Liver (tissue), 9 donors: Measurements from ENCODE around the gene RNF38. TPM values are rescaled to one million over a fixed set of nuclear protein-coding genes. Genes with fewer than 3 reads are reported as not detected.

Experiments
- DNase-seq: peaks from one replicate; pipeline ENCODE4 v3.0.0-alpha.2; 2017; ENCODE audit warnings: low spot score
- H3K27ac ChIP-seq, 2 donors: one replicate each; pipeline ENCODE4 v1.7.0; 2013; ENCODE audit warnings: inconsistent platforms in 2 of 2, low read length in 2 of 2, control low read depth in 1 of 2, low read depth in 1 of 2, mild to moderate bottlenecking in 1 of 2
- H3K27me3 ChIP-seq, 4 donors: one replicate each; pipeline versions ENCODE4 v1.6.1 to v1.7.0; 2013; ENCODE audit warnings: low read length in 3 of 4, inconsistent platforms in 1 of 4, mild to moderate bottlenecking in 1 of 4, moderate library complexity in 1 of 4; ENCODE audit not compliant: control insufficient read depth in 4 of 4, insufficient read depth in 4 of 4
- H3K36me3 ChIP-seq, 4 donors: one replicate each; pipeline versions ENCODE4 v1.6.1 to v1.7.0; 2013; ENCODE audit warnings: low read length in 3 of 4, mild to moderate bottlenecking in 3 of 4, low read depth in 1 of 4, moderate library complexity in 1 of 4; ENCODE audit not compliant: control insufficient read depth in 4 of 4, insufficient read depth in 3 of 4
- H3K4me1 ChIP-seq, 4 donors: one replicate each; pipeline versions ENCODE4 v1.6.1 to v1.7.0; 2013; ENCODE audit warnings: low read length in 3 of 4, mild to moderate bottlenecking in 3 of 4, moderate library complexity in 1 of 4; ENCODE audit not compliant: control insufficient read depth in 4 of 4, insufficient read depth in 4 of 4
- H3K4me3 ChIP-seq, 3 donors: one replicate each; pipeline versions ENCODE4 v1.6.1 to v1.7.0; 2013; ENCODE audit warnings: low read length in 3 of 3, control low read depth in 1 of 3, low read depth in 1 of 3, mild to moderate bottlenecking in 1 of 3
- H3K9ac ChIP-seq, 2 donors: one replicate each; pipeline ENCODE4 v1.7.0; 2013; ENCODE audit warnings: low read length in 2 of 2, mild to moderate bottlenecking in 2 of 2, moderate library complexity in 2 of 2, control low read depth in 1 of 2, low read depth in 1 of 2
- H3K9me3 ChIP-seq, 4 donors: one replicate each; pipeline versions ENCODE4 v1.6.1 to v1.7.0; 2013; ENCODE audit warnings: low read length in 3 of 4; ENCODE audit not compliant: control insufficient read depth in 4 of 4
- EGR1 ChIP-seq, 2 donors: IDR thresholded peaks; 2 replicates each; pipeline ENCODE4 v1.6.1; 2016 to 2018; ENCODE audit warnings: antibody characterized with exemption in 2 of 2, low read depth in 2 of 2
- FOXA1 ChIP-seq: IDR thresholded peaks from 2 replicates; pipeline ENCODE4 v1.6.1; 2016; ENCODE audit warnings: antibody characterized with exemption
- FOXA2 ChIP-seq: IDR thresholded peaks from 2 replicates; pipeline ENCODE4 v1.6.1; 2016; ENCODE audit warnings: antibody characterized with exemption
- GABPA ChIP-seq, 2 donors: IDR thresholded peaks in 1 of 2; conservative IDR thresholded peaks in 1 of 2; 2 replicates each; pipeline ENCODE4 v1.6.1; 2016; ENCODE audit warnings: antibody characterized with exemption in 2 of 2, mild to moderate bottlenecking in 1 of 2, moderate library complexity in 1 of 2
- HNF4A ChIP-seq, 2 donors: conservative IDR thresholded peaks; 2 replicates each; pipeline ENCODE4 v1.6.1; 2016; ENCODE audit warnings: antibody characterized with exemption in 2 of 2, mild to moderate bottlenecking in 2 of 2
- HNF4G ChIP-seq: IDR thresholded peaks from 2 replicates; pipeline ENCODE4 v1.6.1; 2016; ENCODE audit warnings: antibody characterized with exemption
- JUND ChIP-seq, 2 donors: IDR thresholded peaks; 2 replicates each; pipeline ENCODE4 v1.6.1; 2016; ENCODE audit warnings: antibody characterized with exemption in 2 of 2
- MAX ChIP-seq: IDR thresholded peaks from 2 replicates; pipeline ENCODE4 v1.6.1; 2016; ENCODE audit warnings: antibody characterized with exemption
- NR2F2 ChIP-seq: IDR thresholded peaks from 2 replicates; pipeline ENCODE4 v1.6.1; 2016; ENCODE audit warnings: antibody characterized with exemption
- RAD21 ChIP-seq, 2 donors: IDR thresholded peaks; 2 replicates each; pipeline ENCODE4 v1.6.1; 2016; ENCODE audit warnings: antibody characterized with exemption in 2 of 2, mild to moderate bottlenecking in 2 of 2
- RXRA ChIP-seq, 2 donors: IDR thresholded peaks; 2 replicates each; pipeline ENCODE4 v1.6.1; 2017 to 2018; ENCODE audit warnings: antibody characterized with exemption in 2 of 2, mild to moderate bottlenecking in 1 of 2
- SP1 ChIP-seq: IDR thresholded peaks from 2 replicates; pipeline ENCODE4 v1.6.1; 2018; ENCODE audit warnings: antibody characterized with exemption, mild to moderate bottlenecking
- TAF1 ChIP-seq: conservative IDR thresholded peaks from 2 replicates; pipeline ENCODE4 v1.6.1; 2016; ENCODE audit warnings: antibody characterized with exemption, mild to moderate bottlenecking
- YY1 ChIP-seq: IDR thresholded peaks from 2 replicates; pipeline ENCODE4 v1.6.1; 2016; ENCODE audit warnings: antibody characterized with exemption, mild to moderate bottlenecking
- ZBTB33 ChIP-seq: IDR thresholded peaks from 2 replicates; pipeline ENCODE4 v1.6.1; 2016; ENCODE audit warnings: antibody characterized with exemption
- WGBS: extraction: QIAGEN DNeasy Blood & Tissue Kit; methylation state at CpG from one replicate; pipeline ENCODE4 v1.1.7; 2013; 5-methylcytosine and 5-hydroxymethylcytosine counted together
- polyA plus RNA-seq, 2 donors: library from polyadenylated mRNA; stranded (reverse) in 1 of 2; unstranded in 1 of 2; fragments of 200-250 nt in 1 of 2; fragments of >200 nt in 1 of 2; fragmentation: Nextera tagmentation in 1 of 2; extraction: Ambion mirVana in 1 of 2; gene quantifications; one replicate each; pipeline versions ENCODE4 v1.2.1 to v1.2.3, GENCODE V29; 2013 to 2015
- total RNA-seq, 2 donors: library from RNA; depleted of rRNA; stranded (reverse); fragments of >200 nt; gene quantifications; one replicate each; pipeline ENCODE4 v1.2.3, GENCODE V29; 2014
- TF ChIP-seq, protein P1 (sequence below): IDR thresholded peaks from 2 replicates; pipeline ENCODE4 v1.6.1; 2016; ENCODE audit warnings: antibody characterized with exemption
- TF ChIP-seq, protein P2 (sequence below): fragments of 150-350 bp; IDR thresholded peaks from 2 replicates; pipeline ENCODE4 v1.5.1; 2017; ENCODE audit warnings: improper control_type of control experiment, low read depth, low read length; ENCODE audit not compliant: missing input control
- TF ChIP-seq, protein P3 (sequence below): IDR thresholded peaks from 2 replicates; pipeline ENCODE4 v1.6.1; 2016; ENCODE audit warnings: antibody characterized with exemption, mild to moderate bottlenecking
- donor health status: healthy.
- donor health status: healthy.
- donor health status: healthy.
- donor health status: healthy.
- donor health status: healthy.

The RNF38 gene
- total and polyA plus RNA-seq, 4 donors: 3.4 to 16.4 (median 6.9) TPM

DNA sequence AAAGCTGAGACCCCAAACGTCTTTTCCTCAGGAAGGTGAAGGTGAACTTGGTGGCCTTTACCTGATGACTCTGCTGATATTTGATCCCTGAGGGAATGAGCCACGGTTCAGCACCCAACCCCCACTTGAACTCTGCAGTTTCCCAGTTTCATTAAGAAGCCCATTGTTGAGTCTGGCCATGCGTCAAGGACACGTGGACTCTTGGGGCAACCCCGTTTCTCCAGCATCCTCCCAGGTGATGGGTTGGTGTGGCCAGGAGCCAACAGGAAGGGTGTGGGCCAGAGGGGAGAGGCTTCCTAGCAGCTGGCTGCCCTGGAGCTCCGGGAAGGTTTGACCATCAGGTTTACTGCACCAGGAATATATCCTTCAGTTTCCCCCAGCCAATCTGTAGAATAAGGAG, 82.3 kb downstream of the RNF38 start (continued):
- no peak for TF ChIP-seq ZBTB33

DNA sequence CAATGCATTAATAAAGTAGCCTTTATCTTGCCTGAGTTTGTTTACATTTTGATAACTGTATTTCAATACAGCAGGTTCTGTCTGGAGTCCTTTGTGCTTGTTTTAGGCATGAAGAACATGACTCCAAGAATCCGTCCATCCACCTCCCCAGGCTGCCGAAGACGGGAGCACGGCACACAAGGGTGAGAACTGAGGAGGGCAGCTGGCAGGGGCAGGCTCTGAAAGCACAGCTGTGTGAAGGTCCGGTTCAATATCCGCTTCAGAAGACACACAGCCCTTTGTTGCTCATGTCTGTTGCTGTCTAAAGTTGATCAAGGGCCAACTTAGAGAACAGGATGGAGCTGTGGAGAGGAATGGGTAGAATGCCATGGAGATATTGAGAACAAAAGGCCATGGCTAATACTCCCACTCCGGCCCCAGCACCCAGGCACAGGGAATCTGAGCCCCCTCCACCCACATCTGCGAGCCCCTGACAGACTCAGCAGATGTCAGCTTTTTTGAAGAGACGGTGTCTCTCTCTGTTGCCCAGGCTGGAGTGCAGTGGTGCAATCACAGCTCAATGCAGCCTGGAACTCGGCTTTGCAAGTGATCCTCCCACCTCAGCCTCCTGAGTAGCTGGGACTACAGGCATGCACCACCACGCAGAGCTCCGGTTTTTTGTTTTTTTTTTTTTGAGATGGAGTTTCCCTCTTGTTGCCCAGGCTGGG, 83.3 kb downstream of the RNF38 start:
- no peak for DNase-seq
- H3K27me3 ChIP-seq: no peaks in the 10 kb centered on the region
- H3K4me1 ChIP-seq: peaks cover 0 to 19% (median 9%) of the 10 kb centered on the region in 4 donors
- 76% methylated on average over 12 of the region's 12 CpGs for WGBS
- H3K9ac ChIP-seq: no peak overlapping the region
- TF ChIP-seq FOXA1 (no peak), HNF4A (conservative IDR thresholded peaks at IDR 0.05) (no peak), JUND (IDR thresholded peaks at IDR 0.05) (no peak), MAX (no peak), SP1 (no peak), GABPA (IDR thresholded peaks at IDR 0.05 in 1 of 2, conservative IDR thresholded peaks at IDR 0.05 in 1 of 2) (no peak), RAD21 (IDR thresholded peaks at IDR 0.05) (no peak), NR2F2 (no peak), TAF1 (no peak), FOXA2 (no peak), EGR1 (IDR thresholded peaks at IDR 0.05; ENCODE audit: low read depth in 2 of 2) (no peak), RXRA (IDR thresholded peaks at IDR 0.05) (no peak), YY1 (no peak), HNF4G (no peak)
- TF ChIP-seq, protein P1, sequence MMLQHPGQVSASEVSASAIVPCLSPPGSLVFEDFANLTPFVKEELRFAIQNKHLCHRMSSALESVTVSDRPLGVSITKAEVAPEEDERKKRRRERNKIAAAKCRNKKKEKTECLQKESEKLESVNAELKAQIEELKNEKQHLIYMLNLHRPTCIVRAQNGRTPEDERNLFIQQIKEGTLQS: no peak
- TF ChIP-seq, protein P2, sequence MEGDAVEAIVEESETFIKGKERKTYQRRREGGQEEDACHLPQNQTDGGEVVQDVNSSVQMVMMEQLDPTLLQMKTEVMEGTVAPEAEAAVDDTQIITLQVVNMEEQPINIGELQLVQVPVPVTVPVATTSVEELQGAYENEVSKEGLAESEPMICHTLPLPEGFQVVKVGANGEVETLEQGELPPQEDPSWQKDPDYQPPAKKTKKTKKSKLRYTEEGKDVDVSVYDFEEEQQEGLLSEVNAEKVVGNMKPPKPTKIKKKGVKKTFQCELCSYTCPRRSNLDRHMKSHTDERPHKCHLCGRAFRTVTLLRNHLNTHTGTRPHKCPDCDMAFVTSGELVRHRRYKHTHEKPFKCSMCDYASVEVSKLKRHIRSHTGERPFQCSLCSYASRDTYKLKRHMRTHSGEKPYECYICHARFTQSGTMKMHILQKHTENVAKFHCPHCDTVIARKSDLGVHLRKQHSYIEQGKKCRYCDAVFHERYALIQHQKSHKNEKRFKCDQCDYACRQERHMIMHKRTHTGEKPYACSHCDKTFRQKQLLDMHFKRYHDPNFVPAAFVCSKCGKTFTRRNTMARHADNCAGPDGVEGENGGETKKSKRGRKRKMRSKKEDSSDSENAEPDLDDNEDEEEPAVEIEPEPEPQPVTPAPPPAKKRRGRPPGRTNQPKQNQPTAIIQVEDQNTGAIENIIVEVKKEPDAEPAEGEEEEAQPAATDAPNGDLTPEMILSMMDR: no peak
- TF ChIP-seq, protein P3, sequence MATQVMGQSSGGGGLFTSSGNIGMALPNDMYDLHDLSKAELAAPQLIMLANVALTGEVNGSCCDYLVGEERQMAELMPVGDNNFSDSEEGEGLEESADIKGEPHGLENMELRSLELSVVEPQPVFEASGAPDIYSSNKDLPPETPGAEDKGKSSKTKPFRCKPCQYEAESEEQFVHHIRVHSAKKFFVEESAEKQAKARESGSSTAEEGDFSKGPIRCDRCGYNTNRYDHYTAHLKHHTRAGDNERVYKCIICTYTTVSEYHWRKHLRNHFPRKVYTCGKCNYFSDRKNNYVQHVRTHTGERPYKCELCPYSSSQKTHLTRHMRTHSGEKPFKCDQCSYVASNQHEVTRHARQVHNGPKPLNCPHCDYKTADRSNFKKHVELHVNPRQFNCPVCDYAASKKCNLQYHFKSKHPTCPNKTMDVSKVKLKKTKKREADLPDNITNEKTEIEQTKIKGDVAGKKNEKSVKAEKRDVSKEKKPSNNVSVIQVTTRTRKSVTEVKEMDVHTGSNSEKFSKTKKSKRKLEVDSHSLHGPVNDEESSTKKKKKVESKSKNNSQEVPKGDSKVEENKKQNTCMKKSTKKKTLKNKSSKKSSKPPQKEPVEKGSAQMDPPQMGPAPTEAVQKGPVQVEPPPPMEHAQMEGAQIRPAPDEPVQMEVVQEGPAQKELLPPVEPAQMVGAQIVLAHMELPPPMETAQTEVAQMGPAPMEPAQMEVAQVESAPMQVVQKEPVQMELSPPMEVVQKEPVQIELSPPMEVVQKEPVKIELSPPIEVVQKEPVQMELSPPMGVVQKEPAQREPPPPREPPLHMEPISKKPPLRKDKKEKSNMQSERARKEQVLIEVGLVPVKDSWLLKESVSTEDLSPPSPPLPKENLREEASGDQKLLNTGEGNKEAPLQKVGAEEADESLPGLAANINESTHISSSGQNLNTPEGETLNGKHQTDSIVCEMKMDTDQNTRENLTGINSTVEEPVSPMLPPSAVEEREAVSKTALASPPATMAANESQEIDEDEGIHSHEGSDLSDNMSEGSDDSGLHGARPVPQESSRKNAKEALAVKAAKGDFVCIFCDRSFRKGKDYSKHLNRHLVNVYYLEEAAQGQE: no peak
- H3K4me3 ChIP-seq: no peak overlapping the region
- H3K9me3 ChIP-seq: no peaks in the 10 kb centered on the region
- H3K27ac ChIP-seq: no peak overlapping the region
- peaks cover 0 to 2% (median 0%) of the 10 kb centered on the region in 4 donors for H3K36me3 ChIP-seq
